ENCODE results near the gene SDHB.

DNA sequence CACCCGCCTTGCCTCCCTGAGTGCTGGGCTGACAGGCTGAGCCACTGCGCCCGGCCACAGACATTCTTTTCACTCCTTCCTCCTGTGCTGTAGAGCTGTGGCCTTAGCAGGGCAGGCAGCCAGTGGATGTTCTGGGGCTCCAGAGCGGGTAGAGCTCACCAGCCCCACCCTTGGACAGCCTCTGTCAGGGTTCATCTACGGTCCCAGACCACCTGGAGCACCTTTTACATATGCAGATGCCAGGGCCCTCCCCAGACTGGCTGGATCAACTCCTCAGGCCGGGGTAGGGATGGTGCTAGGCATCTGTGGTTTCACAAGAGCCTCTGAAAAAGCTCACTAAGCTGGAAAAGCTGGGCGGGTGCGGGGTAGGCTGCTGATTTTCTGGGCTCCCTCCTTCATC is 46.7 kb downstream of the SDHB start:
- no peak for TF ChIP-seq CTCF (IDR thresholded peaks at IDR 0.05 in 8 of 11, conservative IDR thresholded peaks at IDR 0.05 in 3 of 11)
- TF ChIP-seq POLR2AphosphoS5 (IDR thresholded peaks at IDR 0.05): no peak
- TF ChIP-seq POLR2A (IDR thresholded peaks at IDR 0.05): no peak

Measured in spleen (tissue), 7 donors.